NCI-H2196 (cell line): ENCODE data around the gene EIF1.
A peak's percentile ranks its signal among the peaks of the same experiment; 100 is the strongest.
"Not testable (repeated sequence)": the region's sequence is repeated elsewhere in the genome, so short reads cannot be mapped to it uniquely, and the experiment has no call there.

Experiments
- DNase-seq: peaks from one replicate; lab custom pipeline; 2025; ENCODE audit not compliant: unreplicated experiment; lab: John Stamatoyannopoulos, UW

Gene EIF1

GRCh38 chr17:41678411-41678906 lies 10.2 kb upstream of the EIF1 start:
- DNase-seq: no peak

- no peak for DNase-seq
Measured at GRCh38 chr17:41678907-41679739, 9.6 kb upstream of the EIF1 start.

- no peak for DNase-seq
Measured at GRCh38 chr17:41679740-41680425, 8.8 kb upstream of the EIF1 start.

- DNase-seq: peak; percentile 22
Measured at GRCh38 chr17:41680426-41681040, 8.2 kb upstream of the EIF1 start.

- no peak for DNase-seq
Measured at GRCh38 chr17:41681776-41682175, 6.9 kb upstream of the EIF1 start.

GRCh38 chr17:41682631-41683030 lies 6.1 kb upstream of the EIF1 start:
- DNase-seq: no peak

- DNase-seq: no peak
Measured at GRCh38 chr17:41683441-41684007, 5.2 kb upstream of the EIF1 start.

- DNase-seq: no peak
Measured at GRCh38 chr17:41684035-41684434, 4.7 kb upstream of the EIF1 start.

GRCh38 chr17:41685753-41686152 lies 2.9 kb upstream of the EIF1 start:
- not testable (repeated sequence) for DNase-seq

- DNase-seq: no peak
Measured at GRCh38 chr17:41686281-41686680, 2.4 kb upstream of the EIF1 start.

- peak; percentile 36 for DNase-seq
Measured at GRCh38 chr17:41687828-41688640, 651 bp upstream of the EIF1 start.

- DNase-seq: no peak
Measured at GRCh38 chr17:41689497-41690299, 1.0 kb downstream of the EIF1 start.

GRCh38 chr17:41690497-41690896 lies 1.8 kb downstream of the EIF1 start:
- no peak for DNase-seq

GRCh38 chr17:41691031-41691777 lies 2.5 kb downstream of the EIF1 start:
- no peak for DNase-seq

GRCh38 chr17:41692722-41693521 lies 4.2 kb downstream of the EIF1 start:
- DNase-seq: no peak

- DNase-seq: no peak
Measured at GRCh38 chr17:41695134-41695661, 6.5 kb downstream of the EIF1 start.

- peak; percentile 67 for DNase-seq
Measured at GRCh38 chr17:41695954-41696757, 7.5 kb downstream of the EIF1 start.
